HFFc6 (cell line): Measurements from ENCODE around the gene GFRA1. TPM values are rescaled to one million over a fixed set of nuclear protein-coding genes. Genes with fewer than 3 reads are reported as not detected.

ENCODE experiments used
- DNase-seq: peaks from one replicate; pipeline ENCODE4 v3.0.0-alpha.2; 2018
- H3K27ac Mint-ChIP-seq: 2 replicates; pipeline ENCODE4 v1.8.0; 2020; ENCODE audit warnings: mild to moderate bottlenecking, mixed read lengths
- H3K27me3 Mint-ChIP-seq: 2 replicates; pipeline ENCODE4 v1.8.0; 2021; ENCODE audit warnings: mild to moderate bottlenecking, moderate library complexity, mixed read lengths; ENCODE audit not compliant: insufficient read depth
- H3K36me3 Mint-ChIP-seq: 2 replicates; pipeline ENCODE4 v1.8.0; 2021; ENCODE audit warnings: low read depth, mixed read lengths
- H3K4me1 Mint-ChIP-seq: 2 replicates; pipeline ENCODE4 v1.8.0; 2020; ENCODE audit warnings: low read depth, mixed read lengths
- H3K4me3 Mint-ChIP-seq: 2 replicates; pipeline ENCODE4 v1.8.0; 2020; ENCODE audit warnings: mild to moderate bottlenecking, moderate library complexity, mixed read lengths
- H3K9me3 Mint-ChIP-seq: 2 replicates; pipeline ENCODE4 v1.8.0; 2020; ENCODE audit warnings: mild to moderate bottlenecking, mixed read lengths
- CTCF ChIP-seq: fragments of 200-600 bp; sonication (generic); IDR thresholded peaks from 2 replicates; pipeline ENCODE4 v1.5.0; 2021; ENCODE audit warnings: antibody characterized with exemption, mild to moderate bottlenecking
- total RNA-seq, 6 experiments: library from RNA; stranded (reverse); fragmentation: NEBNext Ultra II Directional; extraction: Animal tissue kit (Norgen Biotek cat#: 25700); gene quantifications; 2 replicates in 1 of 6; 3 replicates in 5 of 6; pipeline ENCODE4 v1.2.3, GENCODE V29; 2021

Gene GFRA1
- total RNA-seq, 6 experiments from 2014 or later, result 7.3 to 17.2 (median 15.9) TPM

- no peaks in the 10 kb centered on the region for H3K36me3 Mint-ChIP-seq
- no peak for TF ChIP-seq CTCF
- no peak overlapping the region for H3K4me3 Mint-ChIP-seq
- H3K27me3 Mint-ChIP-seq, result no peaks in the 10 kb centered on the region; the same call in 1 of the 2 replicates
- H3K4me1 Mint-ChIP-seq, result 0 out of 2 replicates have a peak, but pooled peaks cover 6% of the 10 kb centered on the region
- no peak overlapping the region for H3K27ac Mint-ChIP-seq
- peak; percentile 17 for DNase-seq
- no peaks in the 10 kb centered on the region for H3K9me3 Mint-ChIP-seq
These were observed 121.9 kb downstream of the GFRA1 start for GRCh38 chr10:116151076-116151475.

GRCh38 chr10:116150606-116151005 is 122.4 kb downstream of the GFRA1 start:
- no peak for TF ChIP-seq CTCF
- Mint-ChIP-seq H3K4me1 (0 out of 2 replicates have a peak, but pooled peaks cover 6% of the 10 kb centered on the region), H3K4me3 (no peak overlapping the region), H3K36me3 (no peaks in the 10 kb centered on the region), H3K27me3 (no peaks in the 10 kb centered on the region; the same call in 1 of the 2 replicates), H3K9me3 (no peaks in the 10 kb centered on the region), H3K27ac (no peak overlapping the region)
- no peak for DNase-seq

- no peaks in the 10 kb centered on the region; the same call in 1 of the 2 replicates for H3K27me3 Mint-ChIP-seq
- 0 out of 2 replicates have a peak, but pooled peaks cover 6% of the 10 kb centered on the region for H3K4me1 Mint-ChIP-seq
- no peaks in the 10 kb centered on the region for H3K36me3 Mint-ChIP-seq
- H3K9me3 Mint-ChIP-seq, result no peaks in the 10 kb centered on the region
- DNase-seq, result no peak
- no peak for TF ChIP-seq CTCF
- no peak overlapping the region for H3K27ac Mint-ChIP-seq
- no peak overlapping the region for H3K4me3 Mint-ChIP-seq
These were observed 125.7 kb downstream of the GFRA1 start for GRCh38 chr10:116147147-116147905.

- Mint-ChIP-seq H3K36me3 (no peaks in the 10 kb centered on the region), H3K9me3 (no peaks in the 10 kb centered on the region), H3K27ac (no peak overlapping the region), H3K4me3 (no peak overlapping the region), H3K27me3 (no peaks in the 10 kb centered on the region; the same call in 1 of the 2 replicates), H3K4me1 (0 out of 2 replicates have a peak, but pooled peaks cover 6% of the 10 kb centered on the region)
- peak; percentile 18 for DNase-seq
- TF ChIP-seq CTCF, result no peak
These were observed 126.5 kb downstream of the GFRA1 start for GRCh38 chr10:116146372-116147140.

GRCh38 chr10:116143673-116144222 is 129.3 kb downstream of the GFRA1 start:
- Mint-ChIP-seq H3K4me3 (no peak overlapping the region), H3K4me1 (no peaks in the 10 kb centered on the region), H3K9me3 (no peaks in the 10 kb centered on the region), H3K27me3 (no peaks in the 10 kb centered on the region; the same call in 1 of the 2 replicates), H3K27ac (no peak overlapping the region), H3K36me3 (no peaks in the 10 kb centered on the region)
- no peak for TF ChIP-seq CTCF
- no peak for DNase-seq
